HepG2 (cell line): Measurements from ENCODE around the gene MDH2. TPM values are rescaled to one million over a fixed set of nuclear protein-coding genes. Genes with fewer than 3 reads are reported as not detected.
"Not testable (repeated sequence)": the region's sequence is repeated elsewhere in the genome, so short reads cannot be mapped to it uniquely, and the experiment has no call there.

Experiments
- ERF ChIP-seq: IDR thresholded peaks from 2 replicates; pipeline ENCODE4 v1.6.1; 2018; ENCODE audit warnings: missing biosample characterization, missing genetic modification reagents
- FOSL2 ChIP-seq: sonication (generic); formaldehyde crosslinking; IDR thresholded peaks from 2 replicates; pipeline ENCODE4 v1.4.0; 2020; ENCODE audit warnings: missing genetic modification reagents
- FOXK1 ChIP-seq: sonication (generic); formaldehyde crosslinking; IDR thresholded peaks from 2 replicates; pipeline ENCODE4 v1.4.0; 2020; ENCODE audit warnings: low read depth, missing genetic modification reagents, borderline replicate concordance
- JUN ChIP-seq: sonication (generic); formaldehyde crosslinking; IDR thresholded peaks from 2 replicates; pipeline ENCODE4 v1.4.0; 2020; ENCODE audit warnings: mild to moderate bottlenecking, missing genetic modification reagents
- KAT8 ChIP-seq: IDR thresholded peaks from 2 replicates; pipeline ENCODE4 v1.6.1; 2016; ENCODE audit warnings: missing genetic modification reagents, missing compliant biosample characterization
- MIER3 ChIP-seq: IDR thresholded peaks from 2 replicates; pipeline ENCODE4 v1.6.1; 2016; ENCODE audit warnings: missing compliant biosample characterization, borderline replicate concordance
- MIXL1 ChIP-seq: IDR thresholded peaks from 2 replicates; pipeline ENCODE4 v1.6.1; 2016
- POGZ ChIP-seq: sonication (generic); formaldehyde crosslinking; IDR thresholded peaks from 2 replicates; pipeline ENCODE4 v1.4.0; 2020; ENCODE audit warnings: mild to moderate bottlenecking, missing genetic modification reagents
- RBFOX2 ChIP-seq: fragments of 200-400 bp; formaldehyde crosslinking; IDR thresholded peaks from 2 replicates; pipeline ENCODE4 v1.6.1; 2017; ENCODE audit warnings: low read depth, mild to moderate bottlenecking, low read length
- RCOR2 ChIP-seq: IDR thresholded peaks from 2 replicates; pipeline ENCODE4 v1.6.1; 2016; ENCODE audit warnings: missing biosample characterization, missing genetic modification reagents
- RXRA ChIP-seq: sonication (generic); formaldehyde crosslinking; IDR thresholded peaks from 2 replicates; pipeline ENCODE4 v1.5.1; 2020; ENCODE audit warnings: missing genetic modification reagents
- SOX6 ChIP-seq, 2 experiments: fragments of 450-650 bp in 1 of 2; sonication (generic) in 1 of 2; formaldehyde crosslinking in 1 of 2; IDR thresholded peaks; 2 replicates each; pipeline versions ENCODE4 v1.4.0 to v1.6.1; 2017 to 2020; ENCODE audit warnings: antibody characterized with exemption in 1 of 2, mild to moderate bottlenecking in 1 of 2, missing genetic modification reagents in 1 of 2
- TBX3 ChIP-seq: fragments of 450-650 bp; IDR thresholded peaks from 2 replicates; pipeline ENCODE4 v1.6.1; 2017; ENCODE audit warnings: antibody characterized with exemption, mild to moderate bottlenecking, inconsistent platforms, borderline replicate concordance
- ZKSCAN8 ChIP-seq: IDR thresholded peaks from 2 replicates; pipeline ENCODE4 v1.6.1; 2016; ENCODE audit warnings: borderline replicate concordance, missing genetic modification reagents, missing compliant biosample characterization
- ZMYM3 ChIP-seq: sonication (generic); formaldehyde crosslinking; IDR thresholded peaks from 2 replicates; pipeline ENCODE4 v1.5.1; 2020; ENCODE audit warnings: mild to moderate bottlenecking, missing genetic modification reagents
- ZNF441 ChIP-seq: sonication (generic); formaldehyde crosslinking; IDR thresholded peaks from 2 replicates; pipeline ENCODE4 v1.7.0; 2021; ENCODE audit warnings: missing genetic modification reagents, borderline replicate concordance
- ZNF501 ChIP-seq: sonication (generic); formaldehyde crosslinking; IDR thresholded peaks from 2 replicates; pipeline ENCODE4 v1.5.1; 2020; ENCODE audit warnings: mild to moderate bottlenecking, moderate library complexity, missing genetic modification reagents
- polyA plus RNA-seq, 8 experiments: library from polyadenylated mRNA; depleted of rRNA in 3 of 8; stranded (reverse) in 7 of 8; unstranded in 1 of 8; fragments of >200 nt; fragmentation: Illumina TruSeq in 4 of 8; extraction: Trizol in 4 of 8; gene quantifications; 2 replicates each; pipeline versions ENCODE4 v1.2.1 to v1.2.3, GENCODE V29; 2011 to 2016; ENCODE audit warnings: low read depth in 4 of 8, missing spikeins in 1 of 8, mixed read lengths in 1 of 8; ENCODE audit not compliant: insufficient read depth in 1 of 8
- total RNA-seq, 5 experiments: library from RNA; depleted of rRNA; stranded (reverse); fragments of >200 nt; fragmentation: Illumina TruSeq; extraction: Trizol; gene quantifications; 2 replicates each; pipeline ENCODE4 v1.2.3, GENCODE V29; 2016; ENCODE audit warnings: low read depth in 1 of 5
- TF ChIP-seq, protein P1 (sequence below): IDR thresholded peaks from 2 replicates; pipeline ENCODE4 v1.6.1; 2012; ENCODE audit warnings: low read depth, low read length, improper control_type of control experiment
- TF ChIP-seq, protein P2 (sequence below): sonication (generic); formaldehyde crosslinking; conservative IDR thresholded peaks from 2 replicates; pipeline ENCODE4 v1.4.0; 2020; ENCODE audit warnings: mild to moderate bottlenecking, missing genetic modification reagents, moderate library complexity
- TF ChIP-seq, protein P3 (sequence below): IDR thresholded peaks from 2 replicates; pipeline ENCODE4 v1.6.1; 2016; ENCODE audit warnings: missing genetic modification reagents, missing compliant biosample characterization
- TF ChIP-seq, protein P4 (sequence below): sonication (generic); formaldehyde crosslinking; IDR thresholded peaks from 2 replicates; pipeline ENCODE4 v1.4.0; 2020; ENCODE audit warnings: missing genetic modification reagents
- TF ChIP-seq, protein P5 (sequence below): sonication (generic); formaldehyde crosslinking; IDR thresholded peaks from 2 replicates; pipeline ENCODE4 v1.4.0; 2020; ENCODE audit warnings: missing genetic modification reagents

MDH2 gene
- total and polyA plus RNA-seq, 2 of the 13 experiments (the other 11 are each of a cell fraction or from before 2014, with no cell fraction given) = 81.4 to 90.3 TPM

DNA sequence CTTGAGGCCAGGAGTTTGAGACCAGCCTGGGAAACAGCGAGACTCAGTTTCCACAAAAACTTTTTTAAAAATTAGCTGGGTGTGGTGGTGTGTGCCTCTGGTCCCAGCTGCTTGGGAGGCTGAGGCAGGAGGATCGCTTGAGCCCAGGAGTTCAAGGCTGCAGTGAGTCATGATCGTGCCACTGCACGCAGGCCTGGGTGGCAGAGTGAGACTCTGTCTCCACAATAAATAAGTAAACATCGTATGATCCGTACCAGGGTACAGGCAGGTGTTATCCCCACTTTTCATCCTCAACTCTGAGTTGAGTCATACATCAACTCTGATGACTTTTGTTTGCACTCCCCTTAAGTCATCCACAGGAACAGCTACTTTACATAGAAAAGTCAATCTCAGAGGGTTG lies 58.2 kb downstream of the MDH2 start (continued):
- TF ChIP-seq ZNF501 (CRISPR knock-in tag) = 0 out of 2 replicates have a peak, but pooled peaks have one; percentile 13
- 0 out of 2 replicates have a peak, but pooled peaks have one; percentile 18 for TF ChIP-seq ERF (CRISPR knock-in tag)
- peak; percentile 10; the same call in 1 of the 2 replicates for TF ChIP-seq ZNF441
- TF ChIP-seq TBX3 = peak; percentile 69; the same call in 1 of the 2 replicates
- TF ChIP-seq RBFOX2 = peak; percentile 49; the same call in 1 of the 2 replicates
- TF ChIP-seq MIER3 (CRISPR knock-in tag) = 0 out of 2 replicates have a peak, but pooled peaks have one; percentile 48
- TF ChIP-seq RCOR2 (CRISPR knock-in tag) = peak; percentile 81; the same call in 1 of the 2 replicates
- TF ChIP-seq POGZ (CRISPR knock-in tag) = peak; percentile 71
- TF ChIP-seq, protein P1, sequence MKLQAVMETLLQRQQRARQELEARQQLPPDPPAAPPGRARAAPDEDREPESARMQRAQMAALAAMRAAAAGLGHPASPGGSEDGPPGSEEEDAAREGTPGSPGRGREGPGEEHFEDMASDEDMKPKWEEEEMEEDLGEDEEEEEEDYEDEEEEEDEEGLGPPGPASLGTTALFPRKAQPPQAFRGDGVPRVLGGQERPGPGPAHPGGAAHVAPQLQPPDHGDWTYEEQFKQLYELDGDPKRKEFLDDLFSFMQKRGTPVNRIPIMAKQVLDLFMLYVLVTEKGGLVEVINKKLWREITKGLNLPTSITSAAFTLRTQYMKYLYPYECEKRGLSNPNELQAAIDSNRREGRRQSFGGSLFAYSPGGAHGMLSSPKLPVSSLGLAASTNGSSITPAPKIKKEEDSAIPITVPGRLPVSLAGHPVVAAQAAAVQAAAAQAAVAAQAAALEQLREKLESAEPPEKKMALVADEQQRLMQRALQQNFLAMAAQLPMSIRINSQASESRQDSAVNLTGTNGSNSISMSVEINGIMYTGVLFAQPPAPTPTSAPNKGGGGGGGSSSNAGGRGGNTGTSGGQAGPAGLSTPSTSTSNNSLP = peak; percentile 19; the same call in 1 of the 2 replicates
- TF ChIP-seq ZKSCAN8 (CRISPR knock-in tag) = 0 out of 2 replicates have a peak, but pooled peaks have one; percentile 42
- peak; percentile 75; the same call in 1 of the 2 replicates for TF ChIP-seq FOXK1 (CRISPR knock-in tag)
- 0 out of 2 replicates have a peak, but pooled peaks have one; percentile 27 for TF ChIP-seq KAT8 (CRISPR knock-in tag)
- TF ChIP-seq, protein P2, sequence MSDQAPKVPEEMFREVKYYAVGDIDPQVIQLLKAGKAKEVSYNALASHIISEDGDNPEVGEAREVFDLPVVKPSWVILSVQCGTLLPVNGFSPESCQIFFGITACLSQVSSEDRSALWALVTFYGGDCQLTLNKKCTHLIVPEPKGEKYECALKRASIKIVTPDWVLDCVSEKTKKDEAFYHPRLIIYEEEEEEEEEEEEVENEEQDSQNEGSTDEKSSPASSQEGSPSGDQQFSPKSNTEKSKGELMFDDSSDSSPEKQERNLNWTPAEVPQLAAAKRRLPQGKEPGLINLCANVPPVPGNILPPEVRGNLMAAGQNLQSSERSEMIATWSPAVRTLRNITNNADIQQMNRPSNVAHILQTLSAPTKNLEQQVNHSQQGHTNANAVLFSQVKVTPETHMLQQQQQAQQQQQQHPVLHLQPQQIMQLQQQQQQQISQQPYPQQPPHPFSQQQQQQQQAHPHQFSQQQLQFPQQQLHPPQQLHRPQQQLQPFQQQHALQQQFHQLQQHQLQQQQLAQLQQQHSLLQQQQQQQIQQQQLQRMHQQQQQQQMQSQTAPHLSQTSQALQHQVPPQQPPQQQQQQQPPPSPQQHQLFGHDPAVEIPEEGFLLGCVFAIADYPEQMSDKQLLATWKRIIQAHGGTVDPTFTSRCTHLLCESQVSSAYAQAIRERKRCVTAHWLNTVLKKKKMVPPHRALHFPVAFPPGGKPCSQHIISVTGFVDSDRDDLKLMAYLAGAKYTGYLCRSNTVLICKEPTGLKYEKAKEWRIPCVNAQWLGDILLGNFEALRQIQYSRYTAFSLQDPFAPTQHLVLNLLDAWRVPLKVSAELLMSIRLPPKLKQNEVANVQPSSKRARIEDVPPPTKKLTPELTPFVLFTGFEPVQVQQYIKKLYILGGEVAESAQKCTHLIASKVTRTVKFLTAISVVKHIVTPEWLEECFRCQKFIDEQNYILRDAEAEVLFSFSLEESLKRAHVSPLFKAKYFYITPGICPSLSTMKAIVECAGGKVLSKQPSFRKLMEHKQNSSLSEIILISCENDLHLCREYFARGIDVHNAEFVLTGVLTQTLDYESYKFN = peak; percentile 59
- TF ChIP-seq FOSL2 = peak; percentile 99
- TF ChIP-seq, protein P3, sequence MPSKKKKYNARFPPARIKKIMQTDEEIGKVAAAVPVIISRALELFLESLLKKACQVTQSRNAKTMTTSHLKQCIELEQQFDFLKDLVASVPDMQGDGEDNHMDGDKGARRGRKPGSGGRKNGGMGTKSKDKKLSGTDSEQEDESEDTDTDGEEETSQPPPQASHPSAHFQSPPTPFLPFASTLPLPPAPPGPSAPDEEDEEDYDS (CRISPR knock-in tag) = peak; percentile 44; the same call in 1 of the 2 replicates
- TF ChIP-seq ZMYM3 (CRISPR knock-in tag) = peak; percentile 89
- TF ChIP-seq, protein P4, sequence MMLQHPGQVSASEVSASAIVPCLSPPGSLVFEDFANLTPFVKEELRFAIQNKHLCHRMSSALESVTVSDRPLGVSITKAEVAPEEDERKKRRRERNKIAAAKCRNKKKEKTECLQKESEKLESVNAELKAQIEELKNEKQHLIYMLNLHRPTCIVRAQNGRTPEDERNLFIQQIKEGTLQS (CRISPR knock-in tag) = peak; percentile 78; the same call in 1 of the 2 replicates
- TF ChIP-seq SOX6 (IDR thresholded peaks at IDR 0.05) = not testable (repeated sequence)
- peak; percentile 65 for TF ChIP-seq SOX6 (CRISPR knock-in tag; IDR thresholded peaks at IDR 0.05)
- TF ChIP-seq JUN (CRISPR knock-in tag) = peak; percentile 77; the same call in 1 of the 2 replicates
- TF ChIP-seq RXRA (CRISPR knock-in tag) = peak; percentile 58; the same call in 1 of the 2 replicates
- TF ChIP-seq, protein P5, sequence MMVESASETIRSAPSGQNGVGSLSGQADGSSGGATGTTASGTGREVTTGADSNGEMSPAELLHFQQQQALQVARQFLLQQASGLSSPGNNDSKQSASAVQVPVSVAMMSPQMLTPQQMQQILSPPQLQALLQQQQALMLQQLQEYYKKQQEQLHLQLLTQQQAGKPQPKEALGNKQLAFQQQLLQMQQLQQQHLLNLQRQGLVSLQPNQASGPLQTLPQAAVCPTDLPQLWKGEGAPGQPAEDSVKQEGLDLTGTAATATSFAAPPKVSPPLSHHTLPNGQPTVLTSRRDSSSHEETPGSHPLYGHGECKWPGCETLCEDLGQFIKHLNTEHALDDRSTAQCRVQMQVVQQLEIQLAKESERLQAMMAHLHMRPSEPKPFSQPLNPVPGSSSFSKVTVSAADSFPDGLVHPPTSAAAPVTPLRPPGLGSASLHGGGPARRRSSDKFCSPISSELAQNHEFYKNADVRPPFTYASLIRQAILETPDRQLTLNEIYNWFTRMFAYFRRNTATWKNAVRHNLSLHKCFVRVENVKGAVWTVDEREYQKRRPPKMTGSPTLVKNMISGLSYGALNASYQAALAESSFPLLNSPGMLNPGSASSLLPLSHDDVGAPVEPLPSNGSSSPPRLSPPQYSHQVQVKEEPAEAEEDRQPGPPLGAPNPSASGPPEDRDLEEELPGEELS (CRISPR knock-in tag) = peak; percentile 90
- peak; percentile 36; the same call in 1 of the 2 replicates for TF ChIP-seq MIXL1 (CRISPR knock-in tag)
